Fibroblast of lung (primary cell): Measurements from ENCODE around the gene PCBP3. TPM values are rescaled to one million over a fixed set of nuclear protein-coding genes. Genes with fewer than 3 reads are reported as not detected.

Experiments
- DNase-seq, 2 donors: peaks; one replicate each; pipeline versions ENCODE4 v3.0.0 to v3.0.0-alpha.2; 2010; ENCODE audit warnings: low read depth in 2 of 2
- H2AFZ ChIP-seq: 2 replicates; pipeline ENCODE4 v1.5.1; 2012; ENCODE audit warnings: low read length, control low read depth, inconsistent platforms
- H3K27ac ChIP-seq: 2 replicates; pipeline ENCODE4 v1.5.1; 2011; ENCODE audit warnings: low read length, control low read depth; ENCODE audit not compliant: insufficient read depth
- H3K27me3 ChIP-seq: 2 replicates; pipeline ENCODE4 v1.5.1; 2011; ENCODE audit warnings: mild to moderate bottlenecking, low read length; ENCODE audit not compliant: control insufficient read depth, insufficient read depth
- H3K36me3 ChIP-seq: 2 replicates; pipeline ENCODE4 v1.5.1; 2011; ENCODE audit warnings: low read length; ENCODE audit not compliant: control insufficient read depth, insufficient read depth
- H3K4me1 ChIP-seq: 2 replicates; pipeline ENCODE4 v1.5.1; 2011; ENCODE audit warnings: low read length; ENCODE audit not compliant: control insufficient read depth, insufficient read depth; ENCODE audit errors: extremely low read depth
- H3K4me2 ChIP-seq: 2 replicates; pipeline ENCODE4 v1.5.1; 2011; ENCODE audit warnings: low read length, control low read depth; ENCODE audit not compliant: insufficient read depth; ENCODE audit errors: extremely low read depth
- H3K4me3 ChIP-seq, 4 experiments: fragments of 200-600 bp in 1 of 4; sonication (generic) in 1 of 4; replicated peaks in 1 of 4; 2 replicates each; pipeline ENCODE4 v1.5.1; 2011 to 2016; ENCODE audit warnings: low read length in 4 of 4, low read depth in 3 of 4, mild to moderate bottlenecking in 3 of 4, control low read depth in 2 of 4, inconsistent platforms in 1 of 4, mixed read lengths in 1 of 4; ENCODE audit not compliant: insufficient read depth in 1 of 4; ENCODE audit errors: control extremely low read depth in 1 of 4
- H3K79me2 ChIP-seq: 2 replicates; pipeline ENCODE4 v1.5.1; 2012; ENCODE audit warnings: mild to moderate bottlenecking, low read length, inconsistent platforms; ENCODE audit not compliant: control insufficient read depth, insufficient read depth
- H3K9ac ChIP-seq: 2 replicates; pipeline ENCODE4 v1.5.1; 2011; ENCODE audit warnings: mild to moderate bottlenecking, low read length, control low read depth; ENCODE audit not compliant: insufficient read depth
- H3K9me3 ChIP-seq: 2 replicates; pipeline ENCODE4 v1.5.1; 2012; ENCODE audit warnings: low read depth, low read length; ENCODE audit not compliant: control insufficient read depth, insufficient read depth
- H4K20me1 ChIP-seq: 2 replicates; pipeline ENCODE4 v1.5.1; 2011; ENCODE audit warnings: low read length; ENCODE audit not compliant: control insufficient read depth, insufficient read depth; ENCODE audit errors: extremely low read depth
- CTCF ChIP-seq, 2 donors: IDR thresholded peaks in 1 of 2; conservative IDR thresholded peaks in 1 of 2; 1 replicate in 1 of 2; 2 replicates in 1 of 2; pipeline ENCODE4 v1.5.1; 2011 to 2012; ENCODE audit warnings: low read length in 2 of 2, control low read depth in 1 of 2, inconsistent platforms in 1 of 2, low read depth in 1 of 2, mild to moderate bottlenecking in 1 of 2
- EZH2 ChIP-seq: IDR thresholded peaks from 2 replicates; pipeline ENCODE4 v1.5.1; 2012; ENCODE audit warnings: low read length, control low read depth, mild to moderate bottlenecking; ENCODE audit errors: missing control alignments
- polyA plus RNA-seq, 2 donors: library from polyadenylated mRNA; depleted of rRNA in 1 of 2; stranded (reverse) in 1 of 2; unstranded in 1 of 2; fragments of >200 nt; gene quantifications; 2 replicates each; pipeline ENCODE4 v1.2.1, GENCODE V29; 2011 to 2012; ENCODE audit warnings: missing spikeins in 1 of 2
- total RNA-seq: library from RNA; depleted of rRNA; stranded (reverse); fragments of >200 nt; gene quantifications from 2 replicates; pipeline ENCODE4 v1.2.1, GENCODE V29; 2014

PCBP3 gene
- total and polyA plus RNA-seq, 2 donors (not counting 1 experiment from before 2014, with no cell fraction given) = 0.51 to 1.7 TPM

GRCh38 chr21:45787371-45787770 lies 143.8 kb downstream of the PCBP3 start:
- Histone ChIP-seq H3K27me3 (no peaks in the 10 kb centered on the region), H3K4me2 (no peak overlapping the region), H3K9me3 (no peaks in the 10 kb centered on the region), H3K79me2 (no peaks in the 10 kb centered on the region), H3K4me1 (no peaks in the 10 kb centered on the region), H3K27ac (no peak overlapping the region), H3K36me3 (no peaks in the 10 kb centered on the region), H2AFZ (no peak overlapping the region), H3K4me3 (no peak overlapping the region), H4K20me1 (no peaks in the 10 kb centered on the region), H3K9ac (no peak overlapping the region)
- DNase-seq = no peak
- no peak for TF ChIP-seq EZH2
- no peak for TF ChIP-seq CTCF (conservative IDR thresholded peaks at IDR 0.05 in 1 of 2, IDR thresholded peaks at IDR 0.05 in 1 of 2; ENCODE audit: low read depth in 1 of 2, low read length in 2 of 2)

GRCh38 chr21:45788198-45788597 lies 144.7 kb downstream of the PCBP3 start:
- Histone ChIP-seq H3K36me3 (no peaks in the 10 kb centered on the region), H3K4me1 (no peaks in the 10 kb centered on the region), H3K4me3 (no peak overlapping the region), H3K79me2 (no peaks in the 10 kb centered on the region), H3K4me2 (no peak overlapping the region), H3K9me3 (no peaks in the 10 kb centered on the region), H4K20me1 (no peaks in the 10 kb centered on the region), H3K27ac (no peak overlapping the region), H3K9ac (no peak overlapping the region), H3K27me3 (no peaks in the 10 kb centered on the region), H2AFZ (no peak overlapping the region)
- no peak for DNase-seq
- TF ChIP-seq EZH2 = no peak
- TF ChIP-seq CTCF (conservative IDR thresholded peaks at IDR 0.05 in 1 of 2, IDR thresholded peaks at IDR 0.05 in 1 of 2; ENCODE audit: low read depth in 1 of 2, low read length in 2 of 2) = no peak

- no peaks in the 10 kb centered on the region for H3K4me1 ChIP-seq
- no peak overlapping the region for H3K4me2 ChIP-seq
- no peaks in the 10 kb centered on the region for H3K9me3 ChIP-seq
- DNase-seq = peak in 1 of 2 donors; percentile 31
- H3K27ac ChIP-seq = no peak overlapping the region
- no peak overlapping the region for H3K4me3 ChIP-seq
- no peaks in the 10 kb centered on the region for H3K36me3 ChIP-seq
- H3K79me2 ChIP-seq = no peaks in the 10 kb centered on the region
- no peaks in the 10 kb centered on the region for H3K27me3 ChIP-seq
- no peak for TF ChIP-seq CTCF (conservative IDR thresholded peaks at IDR 0.05 in 1 of 2, IDR thresholded peaks at IDR 0.05 in 1 of 2; ENCODE audit: low read depth in 1 of 2, low read length in 2 of 2)
- TF ChIP-seq EZH2 = no peak
- no peaks in the 10 kb centered on the region for H4K20me1 ChIP-seq
- no peak overlapping the region for H2AFZ ChIP-seq
- no peak overlapping the region for H3K9ac ChIP-seq
Measured at GRCh38 chr21:45788637-45789506, 145.3 kb downstream of the PCBP3 start.
